ENCODE measurements around the gene CADM1.

The CADM1 gene

DNA sequence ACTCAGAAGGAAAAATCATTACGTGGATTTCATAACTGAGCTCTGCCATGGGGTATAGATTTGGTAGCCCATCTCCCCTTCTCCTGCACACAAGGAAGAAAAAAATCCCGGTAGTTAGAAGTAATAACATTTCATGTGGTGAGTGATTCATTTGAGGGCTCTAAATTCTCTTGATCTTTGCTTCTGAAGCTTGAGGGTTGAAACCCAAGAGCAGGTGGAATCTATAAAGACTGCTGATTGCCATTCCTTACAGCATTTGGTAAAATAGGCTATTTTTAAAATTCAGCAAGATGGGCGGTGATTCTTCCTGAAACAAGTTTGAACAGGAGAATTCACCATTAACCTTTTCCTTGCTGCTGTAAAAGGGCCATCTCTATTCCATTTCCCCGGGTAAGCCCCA, 266.1 kb downstream of the CADM1 start:
- no peaks in the 10 kb centered on the region for H3K79me2 ChIP-seq (ENCODE audit: low read length)
- H3K4me2 ChIP-seq (ENCODE audit: low read length), result no peak overlapping the region
- no peak overlapping the region for H3K4me3 ChIP-seq (ENCODE audit: low read length)
- no peaks in the 10 kb centered on the region for H4K20me1 ChIP-seq (ENCODE audit: insufficient read depth, low read length)
- no peaks in the 10 kb centered on the region for H3K36me3 ChIP-seq (replicated peaks; ENCODE audit: low read depth, low read length)
- no peak overlapping the region for H3K27ac ChIP-seq (ENCODE audit: low read length)
- H3K9me3 ChIP-seq (ENCODE audit: insufficient read depth, low read length), result no peaks in the 10 kb centered on the region
- peaks cover 16% of the 10 kb centered on the region; the same call in 1 of the 2 replicates for H3K27me3 ChIP-seq (ENCODE audit: low read depth, low read length)
- no peaks in the 10 kb centered on the region for H3K4me1 ChIP-seq (ENCODE audit: low read length)
- H3K9ac ChIP-seq (ENCODE audit: low read length), result no peak overlapping the region
- no peak for TF ChIP-seq EZH2phosphoT487 (IDR thresholded peaks at IDR 0.05; ENCODE audit: low read depth)
- TF ChIP-seq, protein P1, sequence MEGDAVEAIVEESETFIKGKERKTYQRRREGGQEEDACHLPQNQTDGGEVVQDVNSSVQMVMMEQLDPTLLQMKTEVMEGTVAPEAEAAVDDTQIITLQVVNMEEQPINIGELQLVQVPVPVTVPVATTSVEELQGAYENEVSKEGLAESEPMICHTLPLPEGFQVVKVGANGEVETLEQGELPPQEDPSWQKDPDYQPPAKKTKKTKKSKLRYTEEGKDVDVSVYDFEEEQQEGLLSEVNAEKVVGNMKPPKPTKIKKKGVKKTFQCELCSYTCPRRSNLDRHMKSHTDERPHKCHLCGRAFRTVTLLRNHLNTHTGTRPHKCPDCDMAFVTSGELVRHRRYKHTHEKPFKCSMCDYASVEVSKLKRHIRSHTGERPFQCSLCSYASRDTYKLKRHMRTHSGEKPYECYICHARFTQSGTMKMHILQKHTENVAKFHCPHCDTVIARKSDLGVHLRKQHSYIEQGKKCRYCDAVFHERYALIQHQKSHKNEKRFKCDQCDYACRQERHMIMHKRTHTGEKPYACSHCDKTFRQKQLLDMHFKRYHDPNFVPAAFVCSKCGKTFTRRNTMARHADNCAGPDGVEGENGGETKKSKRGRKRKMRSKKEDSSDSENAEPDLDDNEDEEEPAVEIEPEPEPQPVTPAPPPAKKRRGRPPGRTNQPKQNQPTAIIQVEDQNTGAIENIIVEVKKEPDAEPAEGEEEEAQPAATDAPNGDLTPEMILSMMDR (IDR thresholded peaks at IDR 0.05; ENCODE audit: low read depth, low read length), result no peak
- no peak overlapping the region for H2AFZ ChIP-seq (ENCODE audit: low read depth, low read length)

DNA sequence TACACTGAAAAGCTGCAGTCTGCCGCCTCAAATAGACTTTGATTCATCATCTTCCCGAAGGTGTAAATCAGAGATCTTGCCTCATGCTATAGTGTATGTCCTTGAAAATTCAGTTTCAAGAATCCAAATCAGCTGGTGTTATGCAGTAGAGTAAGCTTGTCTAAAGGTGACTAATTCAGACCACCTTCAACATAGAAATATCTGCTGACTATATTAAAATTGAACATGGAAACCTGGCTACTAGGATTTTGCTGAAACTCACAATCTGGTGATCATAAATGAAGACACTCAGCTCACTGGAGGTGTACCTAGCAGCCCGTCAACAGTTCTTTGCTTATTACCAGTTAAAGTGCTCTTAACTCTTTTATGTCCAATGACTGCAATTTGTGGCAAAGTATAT, 266.6 kb downstream of the CADM1 start:
- no peaks in the 10 kb centered on the region for H3K4me1 ChIP-seq (ENCODE audit: low read length)
- H2AFZ ChIP-seq (ENCODE audit: low read depth, low read length), result no peak overlapping the region
- H3K36me3 ChIP-seq (replicated peaks; ENCODE audit: low read depth, low read length), result no peaks in the 10 kb centered on the region
- TF ChIP-seq EZH2phosphoT487 (IDR thresholded peaks at IDR 0.05; ENCODE audit: low read depth), result no peak
- TF ChIP-seq, protein P1 (IDR thresholded peaks at IDR 0.05; ENCODE audit: low read depth, low read length), result no peak
- H3K9ac ChIP-seq (ENCODE audit: low read length), result no peak overlapping the region
- H4K20me1 ChIP-seq (ENCODE audit: insufficient read depth, low read length), result no peaks in the 10 kb centered on the region
- H3K4me2 ChIP-seq (ENCODE audit: low read length), result no peak overlapping the region
- H3K27me3 ChIP-seq (ENCODE audit: low read depth, low read length), result peaks cover 16% of the 10 kb centered on the region; the same call in 1 of the 2 replicates
- no peaks in the 10 kb centered on the region for H3K79me2 ChIP-seq (ENCODE audit: low read length)
- H3K9me3 ChIP-seq (ENCODE audit: insufficient read depth, low read length), result no peaks in the 10 kb centered on the region
- no peak overlapping the region for H3K27ac ChIP-seq (ENCODE audit: low read length)
- H3K4me3 ChIP-seq (ENCODE audit: low read length), result no peak overlapping the region

DNA sequence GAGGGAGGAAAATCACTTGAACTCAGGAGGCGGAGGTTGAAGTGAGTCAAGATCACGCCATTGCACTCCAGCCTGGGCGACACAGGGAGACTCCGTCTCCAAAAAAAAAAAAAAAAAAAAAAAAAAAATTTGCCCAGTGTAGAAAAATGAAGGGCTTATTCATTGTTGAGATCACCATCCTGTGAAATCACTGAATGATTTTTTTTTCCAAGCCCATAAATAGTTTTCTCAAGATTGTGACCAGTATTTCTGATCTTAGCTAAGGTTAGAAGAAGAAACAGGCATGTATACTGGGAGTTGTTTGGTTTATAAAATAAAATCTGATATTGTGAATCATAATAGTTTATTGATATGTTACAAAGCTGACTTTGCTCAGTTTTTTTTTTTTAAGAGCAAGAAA, 269.4 kb downstream of the CADM1 start:
- Histone ChIP-seq H3K79me2 (ENCODE audit: low read length) (no peaks in the 10 kb centered on the region), H3K4me2 (ENCODE audit: low read length) (no peak overlapping the region), H3K27ac (ENCODE audit: low read length) (no peak overlapping the region), H3K36me3 (replicated peaks; ENCODE audit: low read depth, low read length) (no peaks in the 10 kb centered on the region), H4K20me1 (ENCODE audit: insufficient read depth, low read length) (no peaks in the 10 kb centered on the region), H3K9me3 (ENCODE audit: insufficient read depth, low read length) (no peaks in the 10 kb centered on the region), H3K4me1 (ENCODE audit: low read length) (no peaks in the 10 kb centered on the region), H3K27me3 (ENCODE audit: low read depth, low read length) (peaks cover 21% of the 10 kb centered on the region; the same call in 1 of the 2 replicates), H3K4me3 (ENCODE audit: low read length) (no peak overlapping the region), H2AFZ (ENCODE audit: low read depth, low read length) (no peak overlapping the region), H3K9ac (ENCODE audit: low read length) (no peak overlapping the region)
- TF ChIP-seq, protein P1 (IDR thresholded peaks at IDR 0.05; ENCODE audit: low read depth, low read length), result no peak
- TF ChIP-seq EZH2phosphoT487 (IDR thresholded peaks at IDR 0.05; ENCODE audit: low read depth), result no peak

DNA sequence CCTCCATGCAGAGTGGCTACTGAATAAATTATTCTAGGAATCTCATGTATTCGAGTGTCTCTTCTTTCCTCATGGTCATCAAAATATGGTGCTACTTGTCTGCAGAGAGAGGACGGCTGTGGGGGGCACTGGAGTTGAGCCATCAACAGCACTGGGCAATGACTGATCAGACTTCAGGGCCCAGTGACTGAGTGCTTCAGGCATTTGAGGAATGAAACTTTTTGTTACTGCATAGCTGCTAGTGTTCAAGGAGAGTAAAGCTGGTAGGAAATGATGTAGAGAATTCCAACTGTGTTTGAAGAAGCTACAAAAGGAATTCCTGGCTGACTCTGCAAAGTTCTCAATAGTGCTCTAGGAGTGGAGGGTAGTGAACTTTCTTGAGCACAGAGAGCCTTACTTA, 277.7 kb downstream of the CADM1 start:
- Histone ChIP-seq H2AFZ (ENCODE audit: low read depth, low read length) (no peak overlapping the region), H3K4me2 (ENCODE audit: low read length) (no peak overlapping the region), H3K4me3 (ENCODE audit: low read length) (no peak overlapping the region), H3K36me3 (replicated peaks; ENCODE audit: low read depth, low read length) (no peaks in the 10 kb centered on the region), H3K4me1 (ENCODE audit: low read length) (peaks cover 21% of the 10 kb centered on the region), H4K20me1 (ENCODE audit: insufficient read depth, low read length) (no peaks in the 10 kb centered on the region), H3K9ac (ENCODE audit: low read length) (no peak overlapping the region), H3K27ac (ENCODE audit: low read length) (no peak overlapping the region), H3K79me2 (ENCODE audit: low read length) (no peaks in the 10 kb centered on the region), H3K9me3 (ENCODE audit: insufficient read depth, low read length) (no peaks in the 10 kb centered on the region), H3K27me3 (ENCODE audit: low read depth, low read length) (peaks cover 41% of the 10 kb centered on the region)
- TF ChIP-seq EZH2phosphoT487 (IDR thresholded peaks at IDR 0.05; ENCODE audit: low read depth), result no peak
- TF ChIP-seq, protein P1 (IDR thresholded peaks at IDR 0.05; ENCODE audit: low read depth, low read length), result no peak

All from OCI-LY3 (cell line).